GM19351 (cell line): ENCODE results near the gene MRPS26.
"Not testable (repeated sequence)": the region's sequence is repeated elsewhere in the genome, so short reads cannot be mapped to it uniquely, and the experiment has no call there.

ENCODE experiments used
- ATAC-seq: cut with Tn5 transposase; IDR thresholded peaks from one replicate; pipeline ENCODE4 v1.9.1; 2021; ENCODE audit warnings: mild to moderate bottlenecking, moderate library complexity; ENCODE audit not compliant: unreplicated experiment

The MRPS26 gene

GRCh38 chr20:3041854-3042409 lies 3.9 kb upstream of the MRPS26 start:
- ATAC-seq: no peak

GRCh38 chr20:3042625-3043024 lies 3.2 kb upstream of the MRPS26 start:
- no peak for ATAC-seq

- no peak for ATAC-seq
These were observed 2.5 kb upstream of the MRPS26 start, which contains the start of gene GNRH2 for GRCh38 chr20:3043322-3043721. TSS of gene GNRH2 (plus strand) at chr20:3043622. CDS start at chr20:3044415, 793 bp downstream.

GRCh38 chr20:3044336-3044965 lies 1.4 kb upstream of the MRPS26 start:
- ATAC-seq: no peak

GRCh38 chr20:3045042-3045815 lies 623 bp upstream of the MRPS26 start:
- ATAC-seq: peak; percentile 53

- ATAC-seq: no peak
These were observed 1.0 kb downstream of the MRPS26 start for GRCh38 chr20:3046677-3047462.

- ATAC-seq: no peak
These were observed 1.9 kb downstream of the MRPS26 start for GRCh38 chr20:3047486-3048419.

- ATAC-seq: no peak
These were observed 5.7 kb downstream of the MRPS26 start for GRCh38 chr20:3051385-3052019.

- no peak for ATAC-seq
These were observed 13.6 kb downstream of the MRPS26 start for GRCh38 chr20:3059489-3059888.

- not testable (repeated sequence) for ATAC-seq
These were observed 18.3 kb downstream of the MRPS26 start for GRCh38 chr20:3064119-3064518.

- ATAC-seq: no peak
These were observed 21.5 kb downstream of the MRPS26 start for GRCh38 chr20:3067139-3068014.

GRCh38 chr20:3068075-3068474 lies 22.2 kb downstream of the MRPS26 start:
- no peak for ATAC-seq

- no peak for ATAC-seq
These were observed 23.4 kb downstream of the MRPS26 start for GRCh38 chr20:3068986-3069900.

GRCh38 chr20:3070725-3071124 lies 24.9 kb downstream of the MRPS26 start:
- no peak for ATAC-seq

GRCh38 chr20:3071266-3071609 lies 25.4 kb downstream of the MRPS26 start:
- no peak for ATAC-seq

GRCh38 chr20:3071610-3072529 lies 26.0 kb downstream of the MRPS26 start, which contains the start of gene OXT:
TSS of gene OXT (plus strand) at chr20:3071620. CDS start at chr20:3071656, 36 bp downstream.
- ATAC-seq: no peak
